Measurements from ENCODE around the gene DTHD1. TPM values are rescaled to one million over a fixed set of nuclear protein-coding genes. Genes with fewer than 3 reads are reported as not detected.

The DTHD1 gene
- total RNA-seq, 5 donors from 2014 or later (not counting 1 experiment from before 2014, with no cell fraction given) = 0.79 to 7.9 (median 2.5) TPM

DNA sequence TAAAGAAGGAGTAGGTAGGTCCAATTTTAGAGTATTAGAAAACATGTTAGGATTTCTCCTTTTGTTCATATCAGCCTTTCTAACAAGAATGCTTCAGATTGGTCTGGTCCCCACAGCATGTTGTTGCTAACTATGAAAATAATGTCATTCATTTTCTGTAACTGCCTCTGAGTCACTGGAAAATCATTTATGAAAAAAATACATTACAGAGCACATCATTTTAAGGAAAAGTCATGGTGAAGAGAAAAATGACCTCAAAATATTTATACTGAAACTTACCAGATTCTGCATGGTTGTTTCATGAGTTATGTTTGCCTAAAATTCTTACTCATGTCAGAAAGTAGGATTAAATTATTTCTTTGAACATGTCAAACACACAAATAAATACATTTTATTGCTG, 35.2 kb downstream of the DTHD1 start:
- Histone ChIP-seq H3K4me3 (ENCODE audit: control insufficient read depth in 1 of 2, extremely low read depth in 1 of 2, low read length in 1 of 2) (no peak overlapping the region), H3K27ac (ENCODE audit: low read length) (no peak overlapping the region), H3K36me3 (ENCODE audit: control insufficient read depth in 2 of 2, extremely low read depth in 1 of 2, insufficient read depth in 1 of 2, low read length in 1 of 2) (no peaks in the 10 kb centered on the region), H3K4me1 (ENCODE audit: control insufficient read depth in 1 of 2, extremely low read depth in 1 of 2, insufficient read depth in 2 of 2, low read length in 2 of 2) (peaks cover under 1 to 2% of the 10 kb centered on the region in 2 experiments), H3K27me3 (replicated peaks in 1 of 2; ENCODE audit: control insufficient read depth in 2 of 2, extremely low read depth in 1 of 2, insufficient read depth in 2 of 2, low read length in 1 of 2) (no peaks in the 10 kb centered on the region), H3K9me3 (no peaks in the 10 kb centered on the region)
- Mint-ChIP-seq H3K27me3 (no peaks in the 10 kb centered on the region), H3K27ac (no peak overlapping the region), H3K4me1 (peaks cover 9 to 28% (median 17%) of the 10 kb centered on the region in 3 donors), H3K4me3 (no peak overlapping the region), H3K9me3 (no peaks in the 10 kb centered on the region), H3K36me3 (no peaks in the 10 kb centered on the region)
- CTCF ChIA-PET = interaction anchor here in 1 of 2 donors (1.2 kb wide), 1 partner anchor 31 kb away, joined by 3 read pairs; no protein-coding TSS in a partner anchor
- no peak for DNase-seq
- no peak for ATAC-seq (replicated peaks in 1 of 4)
- POLR2A ChIA-PET = interaction anchor here in 1 of 2 donors (0.5 kb wide), 1 partner anchor 68 kb away, joined by 7 read pairs; no protein-coding TSS in a partner anchor

DNA sequence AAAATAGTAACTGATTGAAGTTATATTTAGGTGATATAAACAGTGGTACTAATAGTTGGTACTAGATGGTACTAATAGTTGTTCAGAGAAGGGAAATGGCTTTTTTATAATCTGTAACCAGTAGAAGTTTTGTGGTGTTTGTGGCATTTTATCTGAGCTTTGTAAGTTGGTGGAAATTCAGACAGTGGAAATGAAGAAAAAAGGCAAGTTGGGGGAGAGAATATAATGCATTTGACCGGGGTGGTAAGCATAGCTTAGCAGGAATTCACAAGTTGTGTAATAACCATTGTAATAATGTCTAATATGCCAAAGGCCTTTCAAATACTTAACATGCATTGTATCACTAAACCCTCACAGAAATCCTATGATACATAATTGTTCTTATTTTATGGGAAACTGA, 36.3 kb downstream of the DTHD1 start:
- Histone ChIP-seq H3K36me3 (ENCODE audit: control insufficient read depth in 2 of 2, extremely low read depth in 1 of 2, insufficient read depth in 1 of 2, low read length in 1 of 2) (no peaks in the 10 kb centered on the region), H3K27me3 (replicated peaks in 1 of 2; ENCODE audit: control insufficient read depth in 2 of 2, extremely low read depth in 1 of 2, insufficient read depth in 2 of 2, low read length in 1 of 2) (no peaks in the 10 kb centered on the region), H3K9me3 (no peaks in the 10 kb centered on the region), H3K4me3 (ENCODE audit: control insufficient read depth in 1 of 2, extremely low read depth in 1 of 2, low read length in 1 of 2) (no peak overlapping the region), H3K4me1 (ENCODE audit: control insufficient read depth in 1 of 2, extremely low read depth in 1 of 2, insufficient read depth in 2 of 2, low read length in 2 of 2) (peaks cover 6 to 8% of the 10 kb centered on the region in 2 experiments), H3K27ac (ENCODE audit: low read length) (no peak overlapping the region)
- Mint-ChIP-seq H3K4me3 (no peak overlapping the region), H3K9me3 (no peaks in the 10 kb centered on the region), H3K4me1 (peaks cover 17 to 30% (median 20%) of the 10 kb centered on the region in 3 donors), H3K27me3 (no peaks in the 10 kb centered on the region), H3K27ac (no peak overlapping the region), H3K36me3 (no peaks in the 10 kb centered on the region)
- DNase-seq (no peak), ATAC-seq (replicated peaks in 1 of 4) (no peak)
- ChIA-PET POLR2A (no interaction called here), CTCF (interaction anchor here in 1 of 2 donors (1.2 kb wide), 1 partner anchor 32 kb away, joined by 3 read pairs; no protein-coding TSS in a partner anchor)
- WGBS (ENCODE audit: insufficient coverage) = no CpG with 5 or more reads among the region's 1 CpG

DNA sequence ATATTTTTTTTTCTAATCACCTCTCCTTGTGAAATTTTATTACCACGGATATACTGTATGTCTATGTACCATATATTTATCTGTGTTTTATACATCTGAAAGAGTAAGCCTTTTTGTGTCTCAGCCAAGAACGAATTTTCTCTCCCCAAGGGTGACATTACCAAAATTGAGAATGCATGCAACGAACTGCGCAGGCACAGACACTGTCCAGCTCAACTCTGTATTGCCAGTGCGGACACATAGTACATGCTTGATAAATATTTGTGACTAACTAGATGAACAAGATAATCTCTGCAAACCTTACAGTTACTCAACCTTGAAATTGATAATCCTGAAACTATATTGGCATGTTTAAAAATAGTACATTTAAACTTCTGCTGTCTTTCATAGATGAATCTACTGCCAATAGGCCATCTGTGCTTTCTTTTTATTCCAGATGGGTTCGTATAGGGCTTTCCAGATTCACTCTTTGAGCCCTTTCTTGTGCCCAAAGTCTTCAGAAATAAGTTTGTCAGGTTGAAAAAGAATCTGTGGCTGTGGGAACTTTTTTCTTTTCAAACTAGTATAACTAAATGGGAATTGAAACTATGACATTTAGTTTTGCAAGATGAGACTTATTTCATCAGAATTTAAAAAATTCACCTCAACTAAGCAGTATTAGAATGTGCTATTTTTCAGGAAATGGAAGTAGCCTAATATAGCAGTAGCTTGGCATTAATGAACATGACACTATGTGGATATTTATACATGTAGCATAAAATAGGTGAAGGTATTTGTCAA, 38.9 kb downstream of the DTHD1 start:
- ChIA-PET CTCF (no interaction called here), POLR2A (interaction anchor here in 1 of 2 donors (0.6 kb wide), 1 partner anchor 114 kb away, joined by 3 read pairs; no protein-coding TSS in a partner anchor)
- Histone ChIP-seq H3K4me1 (ENCODE audit: control insufficient read depth in 1 of 2, extremely low read depth in 1 of 2, insufficient read depth in 2 of 2, low read length in 2 of 2) (peaks cover 18 to 24% of the 10 kb centered on the region in 2 experiments), H3K27ac (ENCODE audit: low read length) (no peak overlapping the region), H3K4me3 (ENCODE audit: control insufficient read depth in 1 of 2, extremely low read depth in 1 of 2, low read length in 1 of 2) (no peak overlapping the region), H3K9me3 (no peaks in the 10 kb centered on the region), H3K36me3 (ENCODE audit: control insufficient read depth in 2 of 2, extremely low read depth in 1 of 2, insufficient read depth in 1 of 2, low read length in 1 of 2) (no peaks in the 10 kb centered on the region), H3K27me3 (replicated peaks in 1 of 2; ENCODE audit: control insufficient read depth in 2 of 2, extremely low read depth in 1 of 2, insufficient read depth in 2 of 2, low read length in 1 of 2) (no peaks in the 10 kb centered on the region)
- H3K9me3 Mint-ChIP-seq = no peaks in the 10 kb centered on the region
- no peak for ATAC-seq (replicated peaks in 1 of 4)
- DNase-seq = no peak
- H3K27ac Mint-ChIP-seq = no peak overlapping the region
- no peaks in the 10 kb centered on the region for H3K36me3 Mint-ChIP-seq
- H3K4me1 Mint-ChIP-seq = peaks cover 42 to 53% (median 42%) of the 10 kb centered on the region in 3 donors
- WGBS (ENCODE audit: insufficient coverage) = no CpG with 5 or more reads among the region's 6 CpGs
- no peak overlapping the region for H3K4me3 Mint-ChIP-seq
- H3K27me3 Mint-ChIP-seq = no peaks in the 10 kb centered on the region

DNA sequence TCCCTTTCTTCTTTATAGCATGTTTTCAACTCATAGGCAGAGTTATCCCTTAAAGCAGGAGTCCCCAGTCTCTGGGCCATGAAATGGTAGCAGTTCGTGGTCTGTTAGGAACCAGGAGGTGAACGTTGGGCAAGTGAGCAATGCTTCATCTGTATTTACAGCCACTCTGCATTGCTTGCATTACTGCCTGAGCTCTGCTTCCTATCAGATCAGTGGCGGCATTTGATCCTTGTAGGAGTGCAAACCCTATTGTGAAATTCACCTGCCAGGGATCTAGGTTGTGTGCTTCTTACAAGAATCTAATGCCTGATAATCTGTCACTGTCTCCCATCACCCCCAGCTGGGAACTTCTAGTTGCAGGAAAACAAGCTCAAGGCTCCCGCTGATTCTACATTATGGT, 39.8 kb downstream of the DTHD1 start:
- CTCF ChIA-PET = no interaction called here
- Histone ChIP-seq H3K4me3 (ENCODE audit: control insufficient read depth in 1 of 2, extremely low read depth in 1 of 2, low read length in 1 of 2) (no peak overlapping the region), H3K27ac (ENCODE audit: low read length) (no peak overlapping the region), H3K4me1 (ENCODE audit: control insufficient read depth in 1 of 2, extremely low read depth in 1 of 2, insufficient read depth in 2 of 2, low read length in 2 of 2) (peaks cover 26 to 31% of the 10 kb centered on the region in 2 experiments), H3K27me3 (replicated peaks in 1 of 2; ENCODE audit: control insufficient read depth in 2 of 2, extremely low read depth in 1 of 2, insufficient read depth in 2 of 2, low read length in 1 of 2) (no peaks in the 10 kb centered on the region), H3K36me3 (ENCODE audit: control insufficient read depth in 2 of 2, extremely low read depth in 1 of 2, insufficient read depth in 1 of 2, low read length in 1 of 2) (no peaks in the 10 kb centered on the region), H3K9me3 (no peaks in the 10 kb centered on the region)
- Mint-ChIP-seq H3K27ac (no peak overlapping the region), H3K4me3 (no peak overlapping the region), H3K36me3 (no peaks in the 10 kb centered on the region), H3K4me1 (peaks cover 50 to 61% (median 51%) of the 10 kb centered on the region in 3 donors), H3K9me3 (no peaks in the 10 kb centered on the region), H3K27me3 (no peaks in the 10 kb centered on the region)
- POLR2A ChIA-PET = interaction anchor here (0.6 to 1.4 kb wide), 2 partner anchors 78 to 164 kb away, joined by 3 to 5 read pairs; no protein-coding TSS in a partner anchor
- DNase-seq (no peak), ATAC-seq (replicated peaks in 1 of 4) (no peak)
- WGBS (ENCODE audit: insufficient coverage) = no CpG with 5 or more reads among the region's 4 CpGs

DNA sequence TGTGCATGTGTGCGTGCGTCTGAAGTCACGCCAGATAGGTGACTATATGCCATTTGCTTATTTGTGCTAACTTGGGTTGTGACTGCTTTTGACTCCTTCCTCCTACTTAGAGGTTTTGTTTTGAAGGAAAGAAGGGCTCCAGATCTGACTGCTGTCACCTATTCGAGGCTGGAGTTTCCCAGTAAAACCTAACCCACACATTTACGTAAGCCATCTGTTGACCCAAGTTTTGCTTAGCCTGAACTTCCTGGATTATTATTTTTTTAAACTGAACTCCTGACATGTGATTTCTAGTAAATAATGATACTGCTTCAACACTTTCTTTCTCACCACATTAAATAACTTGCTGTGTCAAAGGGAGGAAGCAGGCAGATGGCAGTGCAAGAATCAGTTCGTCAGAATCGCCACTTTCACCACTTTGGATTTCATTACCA, 41.5 kb downstream of the DTHD1 start:
- ChIA-PET POLR2A (no interaction called here), CTCF (no interaction called here)
- H3K9me3 Mint-ChIP-seq = no peaks in the 10 kb centered on the region
- no peaks in the 10 kb centered on the region for H3K36me3 ChIP-seq (ENCODE audit: control insufficient read depth in 2 of 2, extremely low read depth in 1 of 2, insufficient read depth in 1 of 2, low read length in 1 of 2)
- H3K9me3 ChIP-seq = no peaks in the 10 kb centered on the region
- no peaks in the 10 kb centered on the region for H3K27me3 Mint-ChIP-seq
- H3K27ac ChIP-seq (ENCODE audit: low read length) = peak overlapping the region; percentile 67
- H3K4me1 ChIP-seq (ENCODE audit: control insufficient read depth in 1 of 2, extremely low read depth in 1 of 2, insufficient read depth in 2 of 2, low read length in 2 of 2) = peaks cover 26 to 29% of the 10 kb centered on the region in 2 experiments
- H3K36me3 Mint-ChIP-seq = no peaks in the 10 kb centered on the region
- H3K4me3 Mint-ChIP-seq = peak overlapping the region; percentile 46 to 57 (median 55)
- H3K4me3 ChIP-seq (ENCODE audit: control insufficient read depth in 1 of 2, extremely low read depth in 1 of 2, low read length in 1 of 2) = peak overlapping the region; percentile 6 to 47
- H3K27me3 ChIP-seq (replicated peaks in 1 of 2; ENCODE audit: control insufficient read depth in 2 of 2, extremely low read depth in 1 of 2, insufficient read depth in 2 of 2, low read length in 1 of 2) = no peaks in the 10 kb centered on the region
- peak overlapping the region; percentile 84 to 92 for H3K27ac Mint-ChIP-seq
- peaks cover 46 to 59% (median 46%) of the 10 kb centered on the region in 3 donors for H3K4me1 Mint-ChIP-seq
- ATAC-seq (replicated peaks in 1 of 4) = peak; percentile 73 to 92 (median 78)
- peak in 32 of 35 experiments; percentile 1 to 87 (median 34) for DNase-seq
- no CpG with 5 or more reads among the region's 7 CpGs for WGBS (ENCODE audit: insufficient coverage)

DNA sequence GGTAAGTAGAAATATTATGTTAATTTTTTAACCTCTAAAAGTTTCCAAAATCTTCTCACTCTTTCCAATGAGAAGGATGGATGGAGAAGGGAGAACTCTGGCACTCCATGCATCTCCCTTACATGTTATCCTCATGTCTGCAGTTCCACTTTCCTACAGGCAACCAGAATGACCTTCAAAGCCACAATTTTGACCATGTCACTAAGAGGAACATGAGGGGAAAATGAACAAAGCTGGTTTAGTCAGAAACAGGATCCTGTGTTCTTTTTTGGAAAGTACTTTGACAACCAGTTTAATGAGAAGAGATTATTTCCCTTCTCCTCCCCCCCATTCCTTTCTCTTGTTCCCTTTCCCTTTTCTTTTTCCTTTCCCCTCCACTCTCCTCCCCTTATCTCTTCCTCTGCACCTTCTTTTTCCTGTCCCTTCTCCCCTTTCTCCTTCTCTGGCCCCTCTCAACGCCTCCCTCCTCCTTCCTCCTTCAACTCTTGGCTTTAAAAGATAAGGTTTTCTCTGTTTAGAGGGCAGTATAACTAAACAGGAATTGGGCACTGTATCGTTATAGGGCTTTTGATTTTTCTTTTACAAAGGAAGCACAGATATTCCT, 42.5 kb downstream of the DTHD1 start:
- Histone ChIP-seq H3K27me3 (replicated peaks in 1 of 2; ENCODE audit: control insufficient read depth in 2 of 2, extremely low read depth in 1 of 2, insufficient read depth in 2 of 2, low read length in 1 of 2) (no peaks in the 10 kb centered on the region), H3K9me3 (no peaks in the 10 kb centered on the region), H3K4me1 (ENCODE audit: control insufficient read depth in 1 of 2, extremely low read depth in 1 of 2, insufficient read depth in 2 of 2, low read length in 2 of 2) (peaks cover 26 to 29% of the 10 kb centered on the region in 2 experiments), H3K4me3 (ENCODE audit: control insufficient read depth in 1 of 2, extremely low read depth in 1 of 2, low read length in 1 of 2) (no peak overlapping the region), H3K27ac (ENCODE audit: low read length) (peak overlapping the region; percentile 3), H3K36me3 (ENCODE audit: control insufficient read depth in 2 of 2, extremely low read depth in 1 of 2, insufficient read depth in 1 of 2, low read length in 1 of 2) (no peaks in the 10 kb centered on the region)
- Mint-ChIP-seq H3K36me3 (no peaks in the 10 kb centered on the region), H3K4me3 (peak overlapping the region in 1 of 3 donors; percentile 17), H3K27me3 (no peaks in the 10 kb centered on the region), H3K27ac (peak overlapping the region; percentile 37 to 92), H3K4me1 (peaks cover 44 to 56% (median 45%) of the 10 kb centered on the region in 3 donors), H3K9me3 (no peaks in the 10 kb centered on the region)
- ChIA-PET POLR2A (no interaction called here), CTCF (no interaction called here)
- no peak for ATAC-seq (replicated peaks in 1 of 4)
- no CpG with 5 or more reads among the region's 2 CpGs for WGBS (ENCODE audit: insufficient coverage)
- no peak for DNase-seq
